ENCODE measurements around the gene ATXN7.

DNA sequence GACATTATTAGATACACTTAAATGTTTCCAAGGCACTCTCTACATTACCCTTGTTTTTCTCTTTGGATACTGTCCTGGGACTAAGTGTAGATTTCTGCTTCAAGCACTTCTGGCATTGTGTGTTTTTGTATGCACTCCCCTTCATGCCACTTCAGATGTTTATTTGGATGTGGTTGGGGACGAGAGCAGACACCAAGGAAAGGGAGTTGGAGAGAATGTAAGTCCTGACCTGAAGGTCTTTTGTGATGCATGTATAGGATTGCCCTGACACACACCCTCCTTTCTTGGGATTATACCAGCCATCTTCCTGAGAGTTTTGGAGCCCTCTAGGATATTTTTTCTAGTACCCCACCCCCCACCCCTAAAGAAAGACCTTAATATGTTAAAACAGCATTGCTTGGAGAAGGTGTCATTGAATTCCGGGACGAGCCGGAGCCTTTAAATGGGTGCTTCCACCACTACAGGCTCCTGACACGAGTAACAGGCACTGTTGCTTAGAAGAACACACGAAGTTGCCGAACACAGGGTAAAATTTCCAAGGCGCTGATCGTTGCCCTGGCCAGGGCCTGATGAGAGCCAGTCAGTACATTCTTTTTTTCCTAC, 136.9 kb downstream of the ATXN7 start:
- TF ChIP-seq FOS (IDR thresholded peaks at IDR 0.05; ENCODE audit: low read depth, low read length) (no peak), POLR2A (IDR thresholded peaks at IDR 0.05; ENCODE audit: low read depth, low read length) (no peak), RFX5 (IDR thresholded peaks at IDR 0.05; ENCODE audit: low read depth, low read length) (no peak), CEBPB (IDR thresholded peaks at IDR 0.05; ENCODE audit: low read depth, low read length) (no peak), BHLHE40 (IDR thresholded peaks at IDR 0.05; ENCODE audit: low read depth, low read length) (no peak), SMC3 (IDR thresholded peaks at IDR 0.05; ENCODE audit: low read depth, low read length) (no peak), CHD1 (IDR thresholded peaks at IDR 0.05; ENCODE audit: low read depth, low read length) (no peak), NFE2L2 (IDR thresholded peaks at IDR 0.05; ENCODE audit: low read depth, low read length) (no peak), RCOR1 (IDR thresholded peaks at IDR 0.05; ENCODE audit: insufficient replicate concordance, low read length) (no peak)
- TF ChIP-seq, protein P1, sequence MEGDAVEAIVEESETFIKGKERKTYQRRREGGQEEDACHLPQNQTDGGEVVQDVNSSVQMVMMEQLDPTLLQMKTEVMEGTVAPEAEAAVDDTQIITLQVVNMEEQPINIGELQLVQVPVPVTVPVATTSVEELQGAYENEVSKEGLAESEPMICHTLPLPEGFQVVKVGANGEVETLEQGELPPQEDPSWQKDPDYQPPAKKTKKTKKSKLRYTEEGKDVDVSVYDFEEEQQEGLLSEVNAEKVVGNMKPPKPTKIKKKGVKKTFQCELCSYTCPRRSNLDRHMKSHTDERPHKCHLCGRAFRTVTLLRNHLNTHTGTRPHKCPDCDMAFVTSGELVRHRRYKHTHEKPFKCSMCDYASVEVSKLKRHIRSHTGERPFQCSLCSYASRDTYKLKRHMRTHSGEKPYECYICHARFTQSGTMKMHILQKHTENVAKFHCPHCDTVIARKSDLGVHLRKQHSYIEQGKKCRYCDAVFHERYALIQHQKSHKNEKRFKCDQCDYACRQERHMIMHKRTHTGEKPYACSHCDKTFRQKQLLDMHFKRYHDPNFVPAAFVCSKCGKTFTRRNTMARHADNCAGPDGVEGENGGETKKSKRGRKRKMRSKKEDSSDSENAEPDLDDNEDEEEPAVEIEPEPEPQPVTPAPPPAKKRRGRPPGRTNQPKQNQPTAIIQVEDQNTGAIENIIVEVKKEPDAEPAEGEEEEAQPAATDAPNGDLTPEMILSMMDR (conservative IDR thresholded peaks at IDR 0.05; ENCODE audit: low read depth, low read length) = no peak
- TF ChIP-seq, protein P2, sequence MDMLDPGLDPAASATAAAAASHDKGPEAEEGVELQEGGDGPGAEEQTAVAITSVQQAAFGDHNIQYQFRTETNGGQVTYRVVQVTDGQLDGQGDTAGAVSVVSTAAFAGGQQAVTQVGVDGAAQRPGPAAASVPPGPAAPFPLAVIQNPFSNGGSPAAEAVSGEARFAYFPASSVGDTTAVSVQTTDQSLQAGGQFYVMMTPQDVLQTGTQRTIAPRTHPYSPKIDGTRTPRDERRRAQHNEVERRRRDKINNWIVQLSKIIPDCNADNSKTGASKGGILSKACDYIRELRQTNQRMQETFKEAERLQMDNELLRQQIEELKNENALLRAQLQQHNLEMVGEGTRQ (IDR thresholded peaks at IDR 0.05; ENCODE audit: low read depth, low read length) = no peak
